HEK293T (cell line): ENCODE data around the gene ABCA3.

Source experiments
- CTBP1 ChIP-seq: fragments of 450-650 bp; IDR thresholded peaks from 2 replicates; pipeline ENCODE4 v1.6.1; 2016; ENCODE audit warnings: borderline replicate concordance
- SUZ12 ChIP-seq: fragments of 450-650 bp; IDR thresholded peaks from 2 replicates; pipeline ENCODE4 v1.6.1; 2016; ENCODE audit warnings: mild to moderate bottlenecking

DNA sequence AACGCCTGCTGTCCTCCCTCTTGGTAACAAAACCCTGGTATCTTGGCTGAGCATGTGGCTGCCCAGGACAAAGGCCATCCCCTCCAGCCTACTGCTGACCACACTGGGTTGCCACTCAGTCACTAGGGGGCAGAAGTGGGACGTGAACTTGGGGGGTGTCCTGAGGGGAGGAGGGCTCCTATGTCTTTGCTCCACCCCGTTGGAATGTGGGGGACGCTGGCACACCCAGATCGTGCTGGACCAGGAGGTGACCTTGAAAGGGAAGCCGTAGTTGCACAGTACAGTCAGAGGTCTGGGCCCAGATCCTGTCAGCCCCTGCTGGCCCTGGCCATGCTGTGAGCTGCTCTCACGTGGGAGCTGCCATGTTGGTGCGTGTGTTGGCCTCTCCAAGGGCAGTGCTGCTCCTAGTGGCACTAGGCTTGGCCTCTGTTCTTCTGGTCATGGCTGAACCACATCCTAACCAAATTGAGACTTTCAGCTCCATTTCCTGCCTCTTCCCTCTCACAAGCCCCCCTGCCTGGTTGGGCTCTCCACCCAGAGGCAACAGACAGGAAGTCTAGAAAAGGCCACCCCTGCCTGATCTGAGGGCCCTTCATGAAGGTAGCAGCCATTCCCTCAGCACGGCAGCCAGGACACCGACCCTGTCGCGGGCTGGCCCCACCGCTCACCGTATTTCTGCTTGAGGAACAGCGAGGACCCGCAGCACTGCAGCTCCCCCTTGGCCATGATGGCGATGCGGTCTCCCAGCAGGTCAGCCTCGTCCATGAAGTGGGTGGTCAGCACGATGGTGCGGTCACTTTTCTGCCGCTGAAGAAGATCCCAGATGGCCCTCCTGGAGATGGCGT, 43.6 kb downstream of the ABCA3 start:
- TF ChIP-seq SUZ12 (no peak), CTBP1 (no peak)
